Adrenal gland (tissue), 5 donors: ENCODE measurements around the gene GBF1.

ENCODE experiments used
- POLR2A ChIP-seq, 2 donors: fragments of 450-650 bp; IDR thresholded peaks; one replicate each; pipeline ENCODE4 v1.6.1; 2017; ENCODE audit warnings: antibody characterized with exemption in 2 of 2, mild to moderate bottlenecking in 2 of 2, moderate library complexity in 1 of 2
- TF ChIP-seq, protein P1 (sequence below), 6 experiments: fragments of 450-650 bp in 4 of 6; fragments of 200-600 bp in 2 of 6; sonication (generic) in 1 of 6; IDR thresholded peaks; 1 replicate in 5 of 6; 2 replicates in 1 of 6; pipeline versions ENCODE4 v1.5.1 to v1.8.0; 2016 to 2021; ENCODE audit warnings: antibody characterized with exemption in 6 of 6, mild to moderate bottlenecking in 2 of 6, moderate library complexity in 1 of 6
- donor health status: DM: no; HTN: no; CAD: no.

DNA sequence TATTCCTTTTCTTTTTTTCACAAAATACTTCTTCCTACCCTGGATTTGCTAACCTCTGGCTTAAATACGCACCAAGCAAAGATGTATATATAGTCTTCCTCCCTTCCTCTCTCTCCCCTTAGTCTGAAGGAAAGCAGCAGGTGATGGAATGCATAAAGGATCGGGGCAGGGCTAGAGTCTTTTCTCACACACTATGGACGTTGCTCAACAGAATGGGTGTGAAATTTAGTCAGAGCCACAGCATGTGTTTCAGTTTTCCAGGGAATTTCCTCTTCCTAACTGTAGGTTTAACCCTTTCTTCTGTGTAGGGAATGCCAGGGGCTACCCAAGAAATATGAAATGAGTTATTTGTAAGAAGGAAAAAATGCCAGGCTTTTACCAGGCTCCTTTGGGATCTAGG is 78.7 kb downstream of the GBF1 start:
- TF ChIP-seq, protein P1, sequence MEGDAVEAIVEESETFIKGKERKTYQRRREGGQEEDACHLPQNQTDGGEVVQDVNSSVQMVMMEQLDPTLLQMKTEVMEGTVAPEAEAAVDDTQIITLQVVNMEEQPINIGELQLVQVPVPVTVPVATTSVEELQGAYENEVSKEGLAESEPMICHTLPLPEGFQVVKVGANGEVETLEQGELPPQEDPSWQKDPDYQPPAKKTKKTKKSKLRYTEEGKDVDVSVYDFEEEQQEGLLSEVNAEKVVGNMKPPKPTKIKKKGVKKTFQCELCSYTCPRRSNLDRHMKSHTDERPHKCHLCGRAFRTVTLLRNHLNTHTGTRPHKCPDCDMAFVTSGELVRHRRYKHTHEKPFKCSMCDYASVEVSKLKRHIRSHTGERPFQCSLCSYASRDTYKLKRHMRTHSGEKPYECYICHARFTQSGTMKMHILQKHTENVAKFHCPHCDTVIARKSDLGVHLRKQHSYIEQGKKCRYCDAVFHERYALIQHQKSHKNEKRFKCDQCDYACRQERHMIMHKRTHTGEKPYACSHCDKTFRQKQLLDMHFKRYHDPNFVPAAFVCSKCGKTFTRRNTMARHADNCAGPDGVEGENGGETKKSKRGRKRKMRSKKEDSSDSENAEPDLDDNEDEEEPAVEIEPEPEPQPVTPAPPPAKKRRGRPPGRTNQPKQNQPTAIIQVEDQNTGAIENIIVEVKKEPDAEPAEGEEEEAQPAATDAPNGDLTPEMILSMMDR (IDR thresholded peaks at IDR 0.05): no peak
- no peak for TF ChIP-seq POLR2A (IDR thresholded peaks at IDR 0.05)
